ACC112 (cell line): ENCODE results near the gene PPP1R16B.
A peak's percentile ranks its signal among the peaks of the same experiment; 100 is the strongest.

ENCODE experiments used
- H2AFZ ChIP-seq: fragments of 200-600 bp; sonication (generic); one replicate; pipeline ENCODE4 v1.6.0; 2017; ENCODE audit warnings: antibody characterized with exemption, low read length; ENCODE audit not compliant: unreplicated experiment
- H3K27ac ChIP-seq: fragments of 200-600 bp; sonication (generic); 2 replicates; pipeline ENCODE4 v1.5.1; 2014; ENCODE audit warnings: low read depth, mild to moderate bottlenecking, antibody characterized with exemption, low read length, moderate library complexity
- H3K27me3 ChIP-seq: fragments of 200-600 bp; sonication (generic); 2 replicates; pipeline ENCODE4 v1.6.1; 2014; ENCODE audit warnings: mild to moderate bottlenecking, antibody characterized with exemption, low read length, moderate library complexity, mixed read lengths; ENCODE audit not compliant: insufficient read depth
- H3K36me3 ChIP-seq: fragments of 200-600 bp; sonication (generic); 2 replicates; pipeline ENCODE4 v1.6.1; 2016; ENCODE audit warnings: mild to moderate bottlenecking, antibody characterized with exemption, low read length, moderate library complexity, mixed read lengths; ENCODE audit not compliant: insufficient read depth
- H3K4me1 ChIP-seq: fragments of 200-600 bp; sonication (generic); one replicate; pipeline ENCODE4 v1.6.1; 2016; ENCODE audit warnings: low read length, mixed read lengths; ENCODE audit not compliant: insufficient read depth, unreplicated experiment, control insufficient read depth
- H3K4me3 ChIP-seq: fragments of 200-600 bp; sonication (generic); 2 replicates; pipeline ENCODE4 v1.5.1; 2014; ENCODE audit warnings: mild to moderate bottlenecking, low read depth, low read length
- H3K79me2 ChIP-seq: fragments of 200-600 bp; sonication (generic); one replicate; pipeline ENCODE4 v1.6.0; 2016; ENCODE audit warnings: low read length; ENCODE audit not compliant: control insufficient read depth, unreplicated experiment, insufficient read depth

PPP1R16B gene

DNA sequence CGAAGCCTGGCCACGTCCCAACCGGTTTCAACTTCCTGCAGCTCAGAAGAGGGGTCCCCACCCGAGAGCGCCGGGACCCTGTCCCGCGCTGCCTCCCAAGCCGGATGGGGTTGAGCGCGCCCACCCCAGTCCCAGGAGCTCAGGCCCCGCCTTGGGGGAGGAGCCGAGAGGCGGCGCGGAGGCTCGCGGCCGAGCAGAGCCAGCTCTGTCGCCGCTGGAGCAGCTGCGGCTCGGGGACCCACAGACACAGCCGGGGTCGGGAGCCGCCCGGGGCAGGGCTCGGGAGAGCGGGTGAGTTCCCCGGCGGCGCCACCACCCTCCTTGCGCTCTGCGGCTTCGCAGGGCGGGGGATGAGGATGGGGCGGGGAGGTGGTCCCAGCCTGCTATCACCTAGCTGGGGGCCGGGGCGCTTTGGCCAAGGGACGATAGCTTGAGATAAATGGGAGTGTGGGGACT lies at the start of gene PPP1R16B:
Gene PPP1R16B (plus strand): TSS at position 196 of the 456 bp plus-strand sequence. CDS start 30,229 bp downstream, outside the sequence.
- Histone ChIP-seq H3K36me3 (no peaks in the 10 kb centered on the region), H3K27me3 (peaks cover 62% of the 10 kb centered on the region), H3K27ac (no peak within 1 kb of the TSS), H3K4me1 (no peaks in the 10 kb centered on the region), H3K79me2 (no peaks in the 10 kb centered on the region), H2AFZ (peak within 1 kb of the TSS; percentile 28), H3K4me3 (peak within 1 kb of the TSS; percentile 60)

- H2AFZ ChIP-seq: no peak overlapping the region
- no peak overlapping the region for H3K27ac ChIP-seq
- peaks cover 5% of the 10 kb centered on the region; the same call in 1 of the 2 replicates for H3K36me3 ChIP-seq
- H3K4me1 ChIP-seq: no peaks in the 10 kb centered on the region
- no peaks in the 10 kb centered on the region for H3K27me3 ChIP-seq
- no peak overlapping the region for H3K4me3 ChIP-seq
- no peaks in the 10 kb centered on the region for H3K79me2 ChIP-seq
Measured at GRCh38 chr20:38757145-38757775, 48.2 kb upstream of the PPP1R16B start.

DNA sequence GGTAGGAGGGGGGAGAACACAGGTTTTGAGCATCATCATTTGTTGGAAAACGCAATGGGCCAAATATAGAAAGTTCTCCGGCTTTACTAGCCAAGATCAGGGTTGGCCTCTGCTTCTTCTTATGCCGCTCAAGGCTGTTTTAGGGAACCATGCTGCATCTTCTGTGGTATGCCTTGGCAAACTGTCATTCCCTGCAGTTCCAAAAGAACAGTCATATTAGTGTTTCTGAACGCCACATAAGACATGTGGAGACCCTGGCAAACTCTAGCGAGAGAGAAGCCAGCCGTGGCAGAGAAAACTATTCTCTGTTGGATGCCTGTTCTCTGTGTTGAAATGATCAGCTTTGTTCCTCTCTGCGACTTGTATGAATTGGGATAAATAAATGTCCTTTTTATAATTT lies 46.4 kb upstream of the PPP1R16B start:
- Histone ChIP-seq H3K27me3 (no peaks in the 10 kb centered on the region), H2AFZ (no peak overlapping the region), H3K36me3 (peaks cover 5% of the 10 kb centered on the region; the same call in 1 of the 2 replicates), H3K4me3 (no peak overlapping the region), H3K79me2 (no peaks in the 10 kb centered on the region), H3K27ac (no peak overlapping the region), H3K4me1 (peaks cover 2% of the 10 kb centered on the region)

DNA sequence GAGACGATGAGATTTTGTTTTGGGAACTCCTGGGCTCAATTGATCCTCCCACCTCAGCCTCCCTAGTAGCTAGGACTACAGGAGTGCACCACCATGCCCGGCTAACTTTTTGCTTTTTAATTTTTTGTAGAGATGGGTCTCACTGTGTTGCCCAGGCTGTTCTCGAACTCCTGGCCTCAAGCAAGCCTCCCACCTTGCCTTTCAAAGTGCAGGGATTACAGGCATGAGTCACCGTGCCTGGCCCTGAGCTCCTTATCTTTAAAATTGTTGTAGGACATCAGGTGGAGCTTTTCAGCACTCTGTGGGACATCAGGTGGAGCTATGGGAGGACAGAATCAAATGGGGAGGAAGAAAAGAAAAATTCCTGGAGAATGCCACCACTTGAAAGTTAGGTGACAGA lies 44.5 kb upstream of the PPP1R16B start:
- Histone ChIP-seq H3K4me3 (no peak overlapping the region), H3K27ac (no peak overlapping the region), H3K36me3 (peaks cover 10% of the 10 kb centered on the region; the same call in 1 of the 2 replicates), H3K79me2 (no peaks in the 10 kb centered on the region), H3K27me3 (no peaks in the 10 kb centered on the region), H3K4me1 (peaks cover 17% of the 10 kb centered on the region), H2AFZ (no peak overlapping the region)

GRCh38 chr20:38762174-38762573 lies 43.3 kb upstream of the PPP1R16B start:
- Histone ChIP-seq H2AFZ (no peak overlapping the region), H3K27me3 (no peaks in the 10 kb centered on the region), H3K79me2 (no peaks in the 10 kb centered on the region), H3K36me3 (peaks cover 10% of the 10 kb centered on the region; the same call in 1 of the 2 replicates), H3K4me1 (peaks cover 17% of the 10 kb centered on the region), H3K4me3 (no peak overlapping the region), H3K27ac (no peak overlapping the region)

DNA sequence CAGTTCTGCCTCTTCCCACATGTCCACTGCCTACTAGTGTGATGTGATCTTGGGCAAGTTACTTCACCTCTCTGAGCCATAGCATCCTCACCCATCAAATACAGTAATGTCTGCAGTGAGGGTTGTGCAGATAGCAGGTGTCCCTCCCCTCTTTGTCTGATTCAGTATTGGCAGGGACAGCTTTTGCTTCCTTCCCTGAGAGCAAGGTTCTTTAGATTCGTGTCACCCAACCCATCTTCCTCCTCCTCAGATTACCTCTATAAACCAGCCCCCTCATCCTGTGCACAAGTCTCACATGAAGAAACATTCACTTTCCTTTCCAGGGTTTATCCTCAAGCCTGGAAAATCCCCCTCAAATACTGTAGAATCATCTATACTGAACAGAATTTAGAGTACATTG lies 41.9 kb upstream of the PPP1R16B start:
- Histone ChIP-seq H3K79me2 (no peaks in the 10 kb centered on the region), H3K36me3 (0 out of 2 replicates have a peak, but pooled peaks cover 4% of the 10 kb centered on the region)

GRCh38 chr20:38764567-38765318 lies 40.8 kb upstream of the PPP1R16B start:
- Histone ChIP-seq H3K27me3 (no peaks in the 10 kb centered on the region), H3K79me2 (no peaks in the 10 kb centered on the region), H3K4me3 (no peak overlapping the region), H2AFZ (no peak overlapping the region), H3K27ac (no peak overlapping the region), H3K4me1 (peaks cover 17% of the 10 kb centered on the region), H3K36me3 (0 out of 2 replicates have a peak, but pooled peaks cover 4% of the 10 kb centered on the region)

More for the DNA sequence above, 41.9 kb upstream of the PPP1R16B start:
- H2AFZ ChIP-seq: no peak overlapping the region
- no peaks in the 10 kb centered on the region for H3K27me3 ChIP-seq
- H3K4me3 ChIP-seq: no peak overlapping the region
- peaks cover 17% of the 10 kb centered on the region for H3K4me1 ChIP-seq
- no peak overlapping the region for H3K27ac ChIP-seq

- Histone ChIP-seq H3K79me2 (no peaks in the 10 kb centered on the region), H3K27me3 (no peaks in the 10 kb centered on the region), H3K36me3 (0 out of 2 replicates have a peak, but pooled peaks cover 4% of the 10 kb centered on the region), H2AFZ (no peak overlapping the region), H3K4me1 (peaks cover 17% of the 10 kb centered on the region), H3K27ac (no peak overlapping the region), H3K4me3 (no peak overlapping the region)
Measured at GRCh38 chr20:38766071-38766470, 39.4 kb upstream of the PPP1R16B start.

DNA sequence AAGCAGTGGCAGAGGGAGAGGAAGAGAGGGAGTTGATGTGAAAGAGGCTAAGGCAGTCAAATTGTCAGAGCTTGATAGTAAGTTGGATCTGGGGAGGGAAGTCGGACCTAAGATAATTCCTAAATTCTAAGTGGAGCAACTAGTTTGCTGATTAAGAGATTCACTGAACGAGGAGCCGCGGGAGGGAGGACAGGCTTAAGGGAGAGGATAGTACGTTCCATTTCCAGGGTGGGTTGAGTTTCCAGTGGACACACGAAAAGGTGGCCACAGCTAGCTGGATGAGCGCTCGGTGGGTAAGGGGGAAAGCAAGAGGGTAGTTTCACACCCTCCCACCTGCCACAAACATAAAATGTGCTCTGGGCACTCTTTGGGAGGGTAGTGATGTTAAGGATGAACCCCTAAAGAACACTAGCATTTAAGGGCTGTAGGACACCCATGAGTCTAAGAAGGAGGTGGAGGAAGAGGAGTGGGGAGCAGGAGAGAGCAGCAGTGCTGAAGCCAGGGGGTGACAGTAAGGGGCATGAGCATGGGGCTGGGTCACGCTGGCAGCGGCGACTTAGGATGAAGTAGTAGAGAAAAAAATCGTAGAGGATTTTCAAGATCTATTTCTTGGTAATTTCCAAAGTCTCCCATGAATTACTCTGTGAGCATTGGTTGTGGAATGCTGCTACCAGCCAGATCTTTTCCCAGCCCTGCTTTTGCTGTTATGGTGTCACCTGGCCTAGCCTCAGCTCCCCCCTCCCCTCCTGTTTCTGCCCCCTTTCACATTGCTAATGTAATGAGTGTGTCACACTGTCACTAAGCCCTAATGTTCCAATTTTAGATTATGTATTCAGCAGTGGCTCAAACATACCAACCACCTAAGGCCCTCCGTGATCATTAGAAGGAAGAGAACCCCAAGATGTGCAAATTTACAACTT lies 35.9 kb upstream of the PPP1R16B start:
- H3K4me1 ChIP-seq: peaks cover 9% of the 10 kb centered on the region
- 0 out of 2 replicates have a peak, but pooled peaks cover 4% of the 10 kb centered on the region for H3K36me3 ChIP-seq
- H3K27me3 ChIP-seq: no peaks in the 10 kb centered on the region
- no peaks in the 10 kb centered on the region for H3K79me2 ChIP-seq
- no peak overlapping the region for H3K27ac ChIP-seq
- no peak overlapping the region for H2AFZ ChIP-seq
- H3K4me3 ChIP-seq: no peak overlapping the region

- H2AFZ ChIP-seq: no peak overlapping the region
- H3K4me3 ChIP-seq: no peak overlapping the region
- H3K4me1 ChIP-seq: peaks cover 2% of the 10 kb centered on the region
- no peaks in the 10 kb centered on the region for H3K27me3 ChIP-seq
- H3K36me3 ChIP-seq: 0 out of 2 replicates have a peak, but pooled peaks cover 3% of the 10 kb centered on the region
- no peaks in the 10 kb centered on the region for H3K79me2 ChIP-seq
- no peak overlapping the region for H3K27ac ChIP-seq
Measured at GRCh38 chr20:38770546-38770945, 35.0 kb upstream of the PPP1R16B start.
